Karpas-422 (cell line): ENCODE results near the gene TMEM131. TPM values are rescaled to one million over a fixed set of nuclear protein-coding genes. Genes with fewer than 3 reads are reported as not detected.

Experiments used
- DNase-seq: peaks from one replicate; pipeline ENCODE4 v3.0.0-alpha.2; 2015
- H2AFZ ChIP-seq: fragments of 200-600 bp; sonication (generic); 2 replicates; pipeline ENCODE4 v1.6.1; 2014; ENCODE audit warnings: antibody characterized with exemption, low read length, mixed read lengths
- H3K27ac ChIP-seq: fragments of 200-600 bp; sonication (generic); 2 replicates; pipeline ENCODE4 v1.5.1; 2014; ENCODE audit warnings: mild to moderate bottlenecking, low read length, moderate library complexity
- H3K27me3 ChIP-seq: fragments of 200-600 bp; sonication (generic); 2 replicates; pipeline ENCODE4 v1.6.1; 2014; ENCODE audit warnings: low read length, mixed read lengths
- H3K36me3 ChIP-seq: fragments of 200-600 bp; sonication (generic); 2 replicates; pipeline ENCODE4 v1.6.1; 2014; ENCODE audit warnings: low read length, mixed read lengths; ENCODE audit not compliant: insufficient read depth
- H3K4me1 ChIP-seq: fragments of 200-600 bp; sonication (generic); 2 replicates; pipeline ENCODE4 v1.6.1; 2014; ENCODE audit warnings: mild to moderate bottlenecking, low read length, mixed read lengths
- H3K4me2 ChIP-seq: fragments of 200-600 bp; sonication (generic); 2 replicates; pipeline ENCODE4 v1.6.1; 2014; ENCODE audit warnings: low read length, low read depth, mild to moderate bottlenecking; ENCODE audit not compliant: poor library complexity, severe bottlenecking
- H3K4me3 ChIP-seq: fragments of 200-600 bp; sonication (generic); 2 replicates; pipeline ENCODE4 v1.5.1; 2014; ENCODE audit warnings: mild to moderate bottlenecking, antibody characterized with exemption, low read length, mixed read lengths
- H3K79me2 ChIP-seq: fragments of 200-600 bp; sonication (generic); 2 replicates; pipeline ENCODE4 v1.6.1; 2014; ENCODE audit warnings: mild to moderate bottlenecking, low read length, mixed read lengths
- H3K9ac ChIP-seq: fragments of 200-600 bp; sonication (generic); 2 replicates; pipeline ENCODE4 v1.6.0; 2014; ENCODE audit warnings: low read length
- H3K9me2 ChIP-seq: fragments of 200-600 bp; sonication (generic), shearing (Covaris generic); replicated peaks from 2 replicates; pipeline ENCODE4 v1.6.0; 2014; ENCODE audit warnings: mild to moderate bottlenecking, low read length, moderate library complexity; ENCODE audit not compliant: insufficient read depth
- H3K9me3 ChIP-seq: fragments of 300-700, 200-600 bp; sonication (generic); 2 replicates; pipeline ENCODE4 v1.6.1; 2014; ENCODE audit warnings: low read length, mixed read lengths
- H4K20me1 ChIP-seq: fragments of 200-600 bp; sonication (generic); 2 replicates; pipeline ENCODE4 v1.6.1; 2014; ENCODE audit warnings: mild to moderate bottlenecking, antibody characterized with exemption, low read length, low read depth; ENCODE audit not compliant: insufficient read depth
- total RNA-seq: library from RNA; depleted of rRNA; stranded (reverse); fragments of >200 nt; shearing (Covaris generic); gene quantifications from 2 replicates; pipeline ENCODE4 v1.2.3, GENCODE V29; 2014; ENCODE audit warnings: low replicate concordance

TMEM131 gene
- total RNA-seq, 1 experiment from 2014 or later: 20.9 TPM

GRCh38 chr2:97992836-97993825, 2.6 kb downstream of the TMEM131 start:
- H3K79me2 ChIP-seq: peaks cover 42% of the 10 kb centered on the region
- no peak overlapping the region for H3K27ac ChIP-seq
- peaks cover 43% of the 10 kb centered on the region for H4K20me1 ChIP-seq
- no peaks in the 10 kb centered on the region for H3K9me2 ChIP-seq
- peak overlapping the region; percentile 86; the same call in 1 of the 2 replicates for H3K4me3 ChIP-seq
- peaks cover 6% of the 10 kb centered on the region; the same call in 1 of the 2 replicates for H3K9me3 ChIP-seq
- H3K27me3 ChIP-seq: no peaks in the 10 kb centered on the region; the same call in 1 of the 2 replicates
- H3K4me2 ChIP-seq: peak overlapping the region; percentile 78
- H3K36me3 ChIP-seq: no peaks in the 10 kb centered on the region
- H2AFZ ChIP-seq: no peak overlapping the region
- H3K9ac ChIP-seq: no peak overlapping the region
- no peak for DNase-seq
- peaks cover 35% of the 10 kb centered on the region for H3K4me1 ChIP-seq

- Histone ChIP-seq H3K79me2 (peaks cover 46% of the 10 kb centered on the region), H3K27me3 (no peaks in the 10 kb centered on the region; the same call in 1 of the 2 replicates), H3K4me2 (no peak overlapping the region), H3K36me3 (no peaks in the 10 kb centered on the region), H3K9me3 (peaks cover 10% of the 10 kb centered on the region; the same call in 1 of the 2 replicates), H3K4me3 (no peak overlapping the region), H3K27ac (no peak overlapping the region), H2AFZ (no peak overlapping the region), H4K20me1 (peaks cover 46% of the 10 kb centered on the region), H3K4me1 (peaks cover 32% of the 10 kb centered on the region), H3K9me2 (no peaks in the 10 kb centered on the region), H3K9ac (no peak overlapping the region)
- DNase-seq: no peak
Measured at GRCh38 chr2:97991081-97991856, 4.5 kb downstream of the TMEM131 start.

- Histone ChIP-seq H3K27ac (no peak overlapping the region), H3K79me2 (peaks cover 43% of the 10 kb centered on the region), H3K4me1 (peaks cover 20% of the 10 kb centered on the region), H3K36me3 (no peaks in the 10 kb centered on the region), H2AFZ (no peak overlapping the region), H3K9me2 (peaks cover 3% of the 10 kb centered on the region; the same call in 1 of the 2 replicates), H3K4me3 (no peak overlapping the region), H3K4me2 (no peak overlapping the region), H3K27me3 (no peaks in the 10 kb centered on the region; the same call in 1 of the 2 replicates), H3K9ac (no peak overlapping the region), H3K9me3 (peaks cover 10% of the 10 kb centered on the region; the same call in 1 of the 2 replicates), H4K20me1 (peaks cover 41% of the 10 kb centered on the region)
- DNase-seq: no peak
Measured at GRCh38 chr2:97988722-97989121, 7.0 kb downstream of the TMEM131 start.

GRCh38 chr2:97985998-97986397, 9.8 kb downstream of the TMEM131 start:
- Histone ChIP-seq H4K20me1 (peaks cover 25% of the 10 kb centered on the region), H3K9me3 (peaks cover 10% of the 10 kb centered on the region; the same call in 1 of the 2 replicates)
- no peak for DNase-seq

GRCh38 chr2:97983698-97984097, 12.1 kb downstream of the TMEM131 start:
- Histone ChIP-seq H3K4me1 (peaks cover 3% of the 10 kb centered on the region; the same call in 1 of the 2 replicates), H3K4me2 (no peak overlapping the region), H3K27ac (no peak overlapping the region), H3K79me2 (peaks cover 10% of the 10 kb centered on the region), H3K27me3 (no peaks in the 10 kb centered on the region; the same call in 1 of the 2 replicates), H4K20me1 (peaks cover 12% of the 10 kb centered on the region; the same call in 1 of the 2 replicates), H3K36me3 (no peaks in the 10 kb centered on the region), H3K4me3 (no peak overlapping the region), H3K9ac (no peak overlapping the region), H2AFZ (no peak overlapping the region), H3K9me3 (peaks cover 15% of the 10 kb centered on the region; the same call in 1 of the 2 replicates), H3K9me2 (peaks cover 3% of the 10 kb centered on the region; the same call in 1 of the 2 replicates)
- DNase-seq: no peak

More at GRCh38 chr2:97985998-97986397, 9.8 kb downstream of the TMEM131 start:
- no peak overlapping the region for H3K27ac ChIP-seq
- H3K9me2 ChIP-seq: peaks cover 3% of the 10 kb centered on the region; the same call in 1 of the 2 replicates
- H3K9ac ChIP-seq: no peak overlapping the region
- H3K4me1 ChIP-seq: peaks cover 5% of the 10 kb centered on the region; the same call in 1 of the 2 replicates
- H3K36me3 ChIP-seq: no peaks in the 10 kb centered on the region
- no peak overlapping the region for H3K4me2 ChIP-seq
- peaks cover 24% of the 10 kb centered on the region for H3K79me2 ChIP-seq
- no peak overlapping the region for H2AFZ ChIP-seq
- no peaks in the 10 kb centered on the region; the same call in 1 of the 2 replicates for H3K27me3 ChIP-seq
- H3K4me3 ChIP-seq: no peak overlapping the region

GRCh38 chr2:97983134-97983533, 12.6 kb downstream of the TMEM131 start:
- H3K4me3 ChIP-seq: no peak overlapping the region
- peaks cover 10% of the 10 kb centered on the region; the same call in 1 of the 2 replicates for H3K9me3 ChIP-seq
- H3K79me2 ChIP-seq: peaks cover 8% of the 10 kb centered on the region
- H3K9me2 ChIP-seq: peaks cover 3% of the 10 kb centered on the region; the same call in 1 of the 2 replicates
- no peak overlapping the region for H3K27ac ChIP-seq
- no peak overlapping the region for H3K4me2 ChIP-seq
- peaks cover 12% of the 10 kb centered on the region; the same call in 1 of the 2 replicates for H4K20me1 ChIP-seq
- H2AFZ ChIP-seq: no peak overlapping the region
- no peaks in the 10 kb centered on the region for H3K36me3 ChIP-seq
- no peak overlapping the region for H3K9ac ChIP-seq
- H3K4me1 ChIP-seq: no peaks in the 10 kb centered on the region
- no peaks in the 10 kb centered on the region for H3K27me3 ChIP-seq
- no peak for DNase-seq

GRCh38 chr2:97982621-97983020, 13.1 kb downstream of the TMEM131 start:
- Histone ChIP-seq H3K9ac (no peak overlapping the region), H3K9me3 (peaks cover 6% of the 10 kb centered on the region; the same call in 1 of the 2 replicates), H3K4me2 (no peak overlapping the region), H3K27me3 (no peaks in the 10 kb centered on the region), H2AFZ (no peak overlapping the region), H3K9me2 (peaks cover 3% of the 10 kb centered on the region; the same call in 1 of the 2 replicates), H3K36me3 (no peaks in the 10 kb centered on the region), H3K27ac (no peak overlapping the region), H4K20me1 (peaks cover 12% of the 10 kb centered on the region; the same call in 1 of the 2 replicates), H3K79me2 (peaks cover 8% of the 10 kb centered on the region), H3K4me1 (no peaks in the 10 kb centered on the region), H3K4me3 (no peak overlapping the region)
- no peak for DNase-seq
